ENCODE data around the gene GHR. TPM values are rescaled to one million over a fixed set of nuclear protein-coding genes. Genes with fewer than 3 reads are reported as not detected.

GHR gene
- total and polyA plus RNA-seq, 2 donors (not counting 3 experiments of a cell fraction or from before 2014, with no cell fraction given), result 0.27 to 0.28 TPM

DNA sequence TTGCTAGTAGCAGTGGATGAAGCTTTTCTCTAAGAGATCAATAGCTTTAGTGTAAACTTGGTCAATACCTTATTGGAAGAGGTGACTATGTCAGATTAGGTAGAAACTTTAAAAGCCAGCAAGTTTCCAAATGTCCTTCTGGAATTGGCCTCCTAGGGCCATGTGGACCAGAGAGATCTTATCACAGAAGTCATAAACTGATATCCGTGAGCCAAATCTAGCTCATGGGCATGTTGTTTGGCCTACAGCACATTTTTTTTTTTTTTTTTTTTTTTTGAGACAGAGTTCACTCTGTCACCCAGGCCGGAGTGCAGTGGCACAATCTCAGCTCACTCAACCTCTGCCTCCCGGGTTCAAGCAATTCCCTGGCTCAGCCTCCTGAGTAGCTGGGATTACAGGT lies 175.9 kb downstream of the GHR start:
- Histone ChIP-seq H3K9me3 (replicated peaks; ENCODE audit: control insufficient read depth, insufficient read depth, low read length) (no peaks in the 10 kb centered on the region), H3K4me2 (ENCODE audit: insufficient read depth, low read length) (no peak overlapping the region), H3K4me1 (ENCODE audit: control insufficient read depth, extremely low read depth, insufficient read depth, low read length) (no peaks in the 10 kb centered on the region), H3K4me3 (replicated peaks in 1 of 3; ENCODE audit: insufficient read depth in 1 of 3, low read depth in 1 of 3, low read length in 3 of 3) (no peak overlapping the region), H3K79me2 (ENCODE audit: control insufficient read depth, insufficient read depth, low read length) (no peaks in the 10 kb centered on the region), H3K9me1 (replicated peaks; ENCODE audit: control insufficient read depth, extremely low read depth, insufficient read depth, low read length) (no peaks in the 10 kb centered on the region), H3K9ac (replicated peaks; ENCODE audit: extremely low read depth, insufficient read depth, low read length) (no peak overlapping the region), H2AFZ (ENCODE audit: low read depth, low read length) (no peak overlapping the region), H3K27me3 (ENCODE audit: control insufficient read depth in 2 of 2, insufficient read depth in 2 of 2, low read length in 2 of 2) (no peaks in the 10 kb centered on the region), H3K27ac (ENCODE audit: insufficient read depth, low read depth, low read length) (no peak overlapping the region), H3K36me3 (ENCODE audit: control insufficient read depth in 2 of 2, extremely low read depth in 1 of 2, insufficient read depth in 2 of 2, low read length in 2 of 2) (no peaks in the 10 kb centered on the region), H4K20me1 (replicated peaks; ENCODE audit: control insufficient read depth, extremely low read depth, insufficient read depth, low read length) (no peaks in the 10 kb centered on the region)
- POLR2A ChIA-PET, result no interaction called here
- DNase-seq (ENCODE audit: low read depth, low spot score), result no peak
- no peak for FAIRE-seq
- TF ChIP-seq FOS (IDR thresholded peaks at IDR 0.05; ENCODE audit: borderline replicate concordance, insufficient read depth, low read length), result no peak
- TF ChIP-seq, protein P1, sequence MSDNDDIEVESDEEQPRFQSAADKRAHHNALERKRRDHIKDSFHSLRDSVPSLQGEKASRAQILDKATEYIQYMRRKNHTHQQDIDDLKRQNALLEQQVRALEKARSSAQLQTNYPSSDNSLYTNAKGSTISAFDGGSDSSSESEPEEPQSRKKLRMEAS (IDR thresholded peaks at IDR 0.05; ENCODE audit: insufficient read depth, insufficient read length), result no peak
- no peak for TF ChIP-seq JUN (IDR thresholded peaks at IDR 0.05; ENCODE audit: borderline replicate concordance, insufficient read depth, insufficient read length, low read depth)
- TF ChIP-seq POLR2A (IDR thresholded peaks at IDR 0.05; ENCODE audit: low read depth, low read length), result no peak
- TF ChIP-seq MYC (IDR thresholded peaks at IDR 0.05; ENCODE audit: low read depth, low read length), result no peak
- no peak for TF ChIP-seq EZH2 (IDR thresholded peaks at IDR 0.05; ENCODE audit: borderline replicate concordance, low read depth, low read length, severe bottlenecking)
- no peak for TF ChIP-seq GATA2 (IDR thresholded peaks at IDR 0.05; ENCODE audit: insufficient read depth, insufficient read length, low read depth, low read length)
- TF ChIP-seq POLR2AphosphoS5 (IDR thresholded peaks at IDR 0.05; ENCODE audit: insufficient read depth, low read depth, low read length), result no peak
- TF ChIP-seq, protein P2, sequence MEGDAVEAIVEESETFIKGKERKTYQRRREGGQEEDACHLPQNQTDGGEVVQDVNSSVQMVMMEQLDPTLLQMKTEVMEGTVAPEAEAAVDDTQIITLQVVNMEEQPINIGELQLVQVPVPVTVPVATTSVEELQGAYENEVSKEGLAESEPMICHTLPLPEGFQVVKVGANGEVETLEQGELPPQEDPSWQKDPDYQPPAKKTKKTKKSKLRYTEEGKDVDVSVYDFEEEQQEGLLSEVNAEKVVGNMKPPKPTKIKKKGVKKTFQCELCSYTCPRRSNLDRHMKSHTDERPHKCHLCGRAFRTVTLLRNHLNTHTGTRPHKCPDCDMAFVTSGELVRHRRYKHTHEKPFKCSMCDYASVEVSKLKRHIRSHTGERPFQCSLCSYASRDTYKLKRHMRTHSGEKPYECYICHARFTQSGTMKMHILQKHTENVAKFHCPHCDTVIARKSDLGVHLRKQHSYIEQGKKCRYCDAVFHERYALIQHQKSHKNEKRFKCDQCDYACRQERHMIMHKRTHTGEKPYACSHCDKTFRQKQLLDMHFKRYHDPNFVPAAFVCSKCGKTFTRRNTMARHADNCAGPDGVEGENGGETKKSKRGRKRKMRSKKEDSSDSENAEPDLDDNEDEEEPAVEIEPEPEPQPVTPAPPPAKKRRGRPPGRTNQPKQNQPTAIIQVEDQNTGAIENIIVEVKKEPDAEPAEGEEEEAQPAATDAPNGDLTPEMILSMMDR (IDR thresholded peaks at IDR 0.05; ENCODE audit: extremely low read depth in 1 of 2, insufficient read depth in 1 of 2, low read depth in 1 of 2, low read length in 2 of 2), result no peak
- intact Hi-C loops (cut with micrococcal nuclease) (no loop called here), dilution Hi-C loops (cut with MboI; ENCODE audit: extremely low pct_ligation_motif_present, low sequenced_read_pairs) (no loop called here)
- BruUV-seq (replicated peaks), result no TSS peak
- CTCF ChIA-PET, result interaction anchor here (2.6 kb wide), 1 partner anchor 16 kb away, joined by 16 read pairs; no protein-coding TSS in a partner anchor
